HG03103 (cell line): Measurements from ENCODE around the gene PARD3B.

ENCODE experiments used
- ATAC-seq: cut with Tn5 transposase; IDR thresholded peaks from one replicate; pipeline ENCODE4 v1.9.1; 2021; ENCODE audit warnings: low read depth; ENCODE audit not compliant: unreplicated experiment

Gene PARD3B

GRCh38 chr2:205610437-205610836, 1065.2 kb downstream of the PARD3B start:
- no peak for ATAC-seq

DNA sequence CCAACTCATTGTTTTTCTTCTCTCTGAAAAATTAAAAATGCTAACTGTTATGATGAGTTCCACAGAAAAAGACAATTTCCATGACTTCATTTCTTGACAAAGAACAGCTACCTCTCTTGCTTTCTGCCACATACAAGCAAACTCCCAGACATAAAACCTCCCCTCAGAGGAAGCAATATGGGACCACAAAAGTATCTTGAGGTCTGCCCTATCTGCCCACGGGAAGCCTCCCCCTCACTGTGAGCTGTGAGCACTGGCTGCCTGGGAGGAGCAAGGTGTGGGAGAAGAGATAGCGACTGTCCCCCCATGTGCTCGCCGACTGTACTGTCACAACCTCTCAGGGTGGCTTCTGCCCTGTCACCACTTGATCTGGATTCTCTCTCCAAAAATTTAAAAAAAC, 1067.4 kb downstream of the PARD3B start:
- ATAC-seq = no peak

DNA sequence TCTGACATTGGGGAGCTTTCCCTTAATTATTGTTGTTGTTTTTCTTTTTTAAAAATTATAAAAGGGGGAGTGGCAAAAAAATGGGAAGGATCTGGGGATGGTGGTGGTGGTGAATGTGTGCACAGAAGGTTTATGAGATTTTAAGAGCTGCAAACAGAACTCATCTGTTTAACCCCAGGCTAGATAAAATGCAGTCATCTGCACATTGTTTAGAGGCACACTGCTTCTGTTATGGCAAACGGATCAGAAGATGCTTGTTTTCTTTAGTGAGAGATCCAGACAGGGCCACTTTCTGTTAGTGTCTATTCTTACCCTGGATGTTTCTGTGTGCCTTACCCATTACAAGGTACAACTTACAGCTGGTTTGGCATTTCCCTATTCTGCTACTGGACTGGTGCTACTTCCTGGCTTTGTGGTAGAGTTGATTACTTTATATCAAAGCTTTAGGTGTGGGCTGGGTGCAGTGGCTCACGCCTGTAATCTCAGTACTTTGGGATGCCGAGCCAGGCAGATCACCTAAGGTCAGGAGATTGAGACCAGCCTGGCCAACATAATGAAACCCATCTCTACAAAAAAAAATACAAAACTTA, 1068.8 kb downstream of the PARD3B start:
- ATAC-seq = no peak

GRCh38 chr2:205614965-205615364, 1069.7 kb downstream of the PARD3B start:
- ATAC-seq = no peak

DNA sequence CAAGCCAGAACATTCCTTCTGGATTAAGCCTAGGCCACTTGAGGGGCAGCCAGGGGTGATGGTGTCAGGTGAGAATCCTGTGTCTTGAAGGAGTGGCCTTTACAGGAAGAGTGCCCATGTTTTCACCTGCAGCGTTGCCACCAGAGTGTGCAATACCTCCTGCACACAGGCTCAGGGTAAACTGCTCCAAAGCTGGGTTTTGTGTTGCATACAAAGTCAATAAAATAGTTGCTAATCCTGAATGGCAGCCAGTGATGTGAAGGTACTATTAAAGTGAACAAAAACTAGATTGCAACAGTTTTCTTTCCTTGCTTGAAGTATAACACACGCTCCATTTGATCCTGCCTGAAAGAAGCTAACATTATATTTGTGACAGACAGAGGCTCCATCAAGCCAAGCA, 1072.6 kb downstream of the PARD3B start:
- ATAC-seq = no peak

- no peak for ATAC-seq
These were observed 1074.3 kb downstream of the PARD3B start for GRCh38 chr2:205619600-205619999.

DNA sequence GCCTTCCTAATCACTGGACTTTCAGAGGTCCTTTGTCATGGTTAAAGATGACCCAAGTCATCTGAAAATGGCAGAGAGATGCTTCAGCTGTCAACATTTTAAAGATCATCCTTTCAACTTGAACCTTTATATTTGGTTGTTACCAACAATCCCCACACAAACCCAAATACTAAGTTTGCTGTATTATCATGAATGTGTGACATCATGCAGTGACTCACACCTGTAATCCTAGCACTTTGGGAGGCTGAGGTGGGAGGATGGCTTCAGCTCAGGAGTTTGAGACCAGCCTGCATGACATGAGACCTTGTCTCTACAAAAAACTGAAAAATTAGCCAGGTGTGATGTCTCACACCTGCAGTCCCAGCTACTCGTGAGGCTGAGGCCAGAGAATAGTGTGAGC, 1081.8 kb downstream of the PARD3B start:
- ATAC-seq = no peak

GRCh38 chr2:205628422-205628821, 1083.1 kb downstream of the PARD3B start:
- ATAC-seq = no peak

- ATAC-seq = no peak
These were observed 1084.0 kb downstream of the PARD3B start for GRCh38 chr2:205629091-205629776.

DNA sequence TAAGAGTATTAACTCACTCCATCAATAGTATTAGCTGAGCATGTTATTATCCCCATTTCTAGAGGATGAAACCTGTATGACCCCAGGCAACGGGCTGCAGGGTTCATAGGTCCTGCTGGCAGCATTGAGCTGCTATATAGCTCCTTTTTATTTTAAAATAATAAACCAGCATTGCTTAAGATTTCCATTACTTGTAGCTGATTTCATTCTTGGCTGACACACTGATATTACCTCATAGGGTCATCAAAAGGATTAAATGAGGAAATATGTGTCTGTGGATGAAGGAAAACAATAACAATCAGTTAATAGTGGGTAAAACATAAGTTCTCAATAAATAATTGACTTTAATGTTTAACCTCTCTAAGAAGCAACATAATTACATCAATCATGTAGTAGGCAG, 1088.7 kb downstream of the PARD3B start:
- ATAC-seq = no peak

- no peak for ATAC-seq
These were observed 1091.5 kb downstream of the PARD3B start for GRCh38 chr2:205636549-205637319.

GRCh38 chr2:205637320-205637602, 1092.0 kb downstream of the PARD3B start:
- no peak for ATAC-seq

DNA sequence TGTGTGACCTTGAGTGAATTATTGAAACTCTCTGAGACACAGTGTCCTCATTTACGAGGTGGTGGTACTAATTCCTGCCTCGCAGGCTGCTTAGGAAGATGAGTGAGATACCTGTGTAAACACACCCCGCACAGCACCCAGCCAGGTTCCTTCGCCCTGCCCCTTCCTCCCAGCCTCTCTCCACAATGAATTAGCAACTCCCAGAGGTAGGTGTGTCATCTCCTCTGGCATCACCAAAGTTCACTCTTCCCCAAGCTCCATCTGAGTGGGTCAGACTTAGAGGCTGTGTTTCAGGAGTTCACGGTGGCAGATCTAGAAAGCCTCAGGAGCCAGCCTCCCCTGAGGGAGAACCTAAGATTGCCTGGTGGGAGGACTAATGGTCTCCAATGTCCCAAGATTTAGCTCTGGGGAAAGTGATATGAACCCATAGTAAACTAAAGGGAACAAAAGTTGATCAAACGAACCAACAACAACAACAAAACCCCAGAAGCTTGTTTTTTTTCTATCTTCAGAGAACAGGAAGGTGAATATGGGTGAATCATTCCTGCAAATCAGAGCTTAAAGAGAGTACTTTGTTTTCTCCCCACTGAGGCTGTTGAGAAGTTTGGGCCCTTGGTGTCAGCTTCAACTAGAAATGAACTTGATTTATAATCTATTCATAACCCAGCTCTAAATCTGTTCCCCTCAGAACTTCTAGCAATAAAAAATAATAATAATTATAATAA, 1092.7 kb downstream of the PARD3B start:
- ATAC-seq = no peak

- ATAC-seq = no peak
These were observed 1095.4 kb downstream of the PARD3B start for GRCh38 chr2:205640716-205641115.

- ATAC-seq = no peak
These were observed 1097.5 kb downstream of the PARD3B start for GRCh38 chr2:205642599-205643356.

DNA sequence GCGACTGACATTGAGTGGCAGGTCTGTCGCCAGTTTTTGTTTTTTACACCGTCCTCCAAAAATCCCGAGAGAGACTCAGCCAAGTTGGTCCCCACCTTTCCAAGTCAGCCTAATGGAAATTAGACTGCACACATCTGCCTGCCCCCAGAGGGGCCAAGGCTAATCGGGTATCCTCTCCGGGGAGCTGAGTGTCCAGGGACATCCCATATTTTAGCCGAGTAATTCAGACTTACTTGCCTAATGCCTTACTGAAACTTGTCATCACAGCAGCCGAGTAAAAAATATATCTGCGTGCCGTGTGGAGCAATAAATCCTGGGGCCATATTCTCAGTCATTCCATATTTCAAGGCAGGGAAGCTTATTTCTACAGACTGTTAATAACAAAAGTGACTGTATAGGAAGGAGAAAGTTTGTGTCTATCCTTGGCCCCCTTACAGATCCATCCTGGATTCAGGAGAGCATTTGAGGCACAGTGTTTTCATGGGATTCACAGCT, 1098.2 kb downstream of the PARD3B start:
- no peak for ATAC-seq

DNA sequence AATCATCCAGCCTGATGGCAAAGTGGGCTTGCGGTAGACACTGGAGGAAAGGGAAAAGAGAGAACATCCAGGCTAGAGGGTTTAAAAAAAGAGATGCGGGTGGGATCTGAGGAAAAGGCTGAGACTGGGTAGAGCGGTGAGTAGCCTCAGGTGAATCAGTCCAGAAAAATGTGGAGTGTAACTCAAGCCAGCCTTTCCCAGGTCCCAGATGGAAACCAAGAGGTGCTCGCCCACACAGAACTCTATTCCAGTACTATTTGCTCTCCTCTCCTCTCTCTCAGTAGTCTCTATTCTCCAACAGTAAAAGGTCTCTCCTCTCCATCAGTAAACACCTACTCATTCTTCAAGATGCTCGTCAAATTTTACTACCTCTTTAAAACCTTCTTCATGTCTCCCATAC, 1098.7 kb downstream of the PARD3B start:
- ATAC-seq = no peak

- ATAC-seq = peak; percentile 95
These were observed 1101.4 kb downstream of the PARD3B start for GRCh38 chr2:205646680-205647079.

- no peak for ATAC-seq
These were observed 1105.2 kb downstream of the PARD3B start for GRCh38 chr2:205650450-205650849.

GRCh38 chr2:205650931-205651330, 1105.7 kb downstream of the PARD3B start:
- ATAC-seq = no peak
